Measurements from ENCODE around the gene POFUT2.

The POFUT2 gene

DNA sequence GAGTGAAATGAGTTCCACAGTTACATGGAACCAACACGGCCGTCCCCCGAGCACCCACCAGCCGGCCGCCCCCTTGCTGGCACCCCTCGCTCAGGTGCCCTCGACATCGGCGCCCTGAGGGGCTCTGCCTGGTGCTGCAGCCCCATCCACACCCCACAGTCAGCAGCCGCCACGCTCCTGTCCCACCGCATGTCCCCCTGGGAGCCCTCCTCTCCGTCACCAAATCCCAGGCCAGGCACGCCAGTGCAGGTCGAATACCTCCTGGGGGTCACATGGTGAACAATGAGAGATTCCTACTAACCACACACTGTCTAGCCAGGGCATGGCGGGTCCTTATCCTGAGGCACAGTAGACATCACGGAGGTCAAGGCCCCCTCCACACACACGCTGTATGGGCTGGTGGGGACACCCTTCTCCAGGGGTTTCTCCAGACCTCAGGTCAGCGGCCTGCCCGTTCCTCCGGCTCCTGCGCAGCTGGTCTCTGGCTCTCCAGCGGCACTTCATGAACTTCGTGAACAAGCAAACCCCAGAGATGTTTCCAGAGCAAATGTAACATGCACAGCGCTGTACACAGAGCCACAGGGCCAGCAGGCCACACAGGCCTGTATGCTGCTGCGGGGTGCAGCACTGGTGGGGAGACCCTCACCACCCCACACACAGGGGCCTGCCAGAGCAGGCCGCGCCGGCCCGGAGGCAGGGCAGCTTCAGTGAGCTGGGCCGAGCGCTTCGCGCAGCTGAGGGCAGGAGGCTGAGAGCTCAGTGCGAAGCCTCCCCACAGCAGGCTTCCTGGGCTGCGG is 21.8 kb downstream of the POFUT2 start:
- TF ChIP-seq, protein P1, sequence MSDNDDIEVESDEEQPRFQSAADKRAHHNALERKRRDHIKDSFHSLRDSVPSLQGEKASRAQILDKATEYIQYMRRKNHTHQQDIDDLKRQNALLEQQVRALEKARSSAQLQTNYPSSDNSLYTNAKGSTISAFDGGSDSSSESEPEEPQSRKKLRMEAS (IDR thresholded peaks at IDR 0.05): no peak
- no peak for TF ChIP-seq RAD21 (IDR thresholded peaks at IDR 0.05; ENCODE audit: low read depth)
- TF ChIP-seq ZBTB7A (IDR thresholded peaks at IDR 0.05; ENCODE audit: low read depth): no peak
- no peak for TF ChIP-seq CEBPB (IDR thresholded peaks at IDR 0.05)
- TF ChIP-seq, protein P2, sequence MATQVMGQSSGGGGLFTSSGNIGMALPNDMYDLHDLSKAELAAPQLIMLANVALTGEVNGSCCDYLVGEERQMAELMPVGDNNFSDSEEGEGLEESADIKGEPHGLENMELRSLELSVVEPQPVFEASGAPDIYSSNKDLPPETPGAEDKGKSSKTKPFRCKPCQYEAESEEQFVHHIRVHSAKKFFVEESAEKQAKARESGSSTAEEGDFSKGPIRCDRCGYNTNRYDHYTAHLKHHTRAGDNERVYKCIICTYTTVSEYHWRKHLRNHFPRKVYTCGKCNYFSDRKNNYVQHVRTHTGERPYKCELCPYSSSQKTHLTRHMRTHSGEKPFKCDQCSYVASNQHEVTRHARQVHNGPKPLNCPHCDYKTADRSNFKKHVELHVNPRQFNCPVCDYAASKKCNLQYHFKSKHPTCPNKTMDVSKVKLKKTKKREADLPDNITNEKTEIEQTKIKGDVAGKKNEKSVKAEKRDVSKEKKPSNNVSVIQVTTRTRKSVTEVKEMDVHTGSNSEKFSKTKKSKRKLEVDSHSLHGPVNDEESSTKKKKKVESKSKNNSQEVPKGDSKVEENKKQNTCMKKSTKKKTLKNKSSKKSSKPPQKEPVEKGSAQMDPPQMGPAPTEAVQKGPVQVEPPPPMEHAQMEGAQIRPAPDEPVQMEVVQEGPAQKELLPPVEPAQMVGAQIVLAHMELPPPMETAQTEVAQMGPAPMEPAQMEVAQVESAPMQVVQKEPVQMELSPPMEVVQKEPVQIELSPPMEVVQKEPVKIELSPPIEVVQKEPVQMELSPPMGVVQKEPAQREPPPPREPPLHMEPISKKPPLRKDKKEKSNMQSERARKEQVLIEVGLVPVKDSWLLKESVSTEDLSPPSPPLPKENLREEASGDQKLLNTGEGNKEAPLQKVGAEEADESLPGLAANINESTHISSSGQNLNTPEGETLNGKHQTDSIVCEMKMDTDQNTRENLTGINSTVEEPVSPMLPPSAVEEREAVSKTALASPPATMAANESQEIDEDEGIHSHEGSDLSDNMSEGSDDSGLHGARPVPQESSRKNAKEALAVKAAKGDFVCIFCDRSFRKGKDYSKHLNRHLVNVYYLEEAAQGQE (IDR thresholded peaks at IDR 0.05; ENCODE audit: low read depth): no peak
- no peak for TF ChIP-seq NFIC (IDR thresholded peaks at IDR 0.05)
- TF ChIP-seq CREB1 (IDR thresholded peaks at IDR 0.05; ENCODE audit: low read depth): no peak
- no peak for TF ChIP-seq EP300 (IDR thresholded peaks at IDR 0.05; ENCODE audit: borderline replicate concordance)
- TF ChIP-seq, protein P3, sequence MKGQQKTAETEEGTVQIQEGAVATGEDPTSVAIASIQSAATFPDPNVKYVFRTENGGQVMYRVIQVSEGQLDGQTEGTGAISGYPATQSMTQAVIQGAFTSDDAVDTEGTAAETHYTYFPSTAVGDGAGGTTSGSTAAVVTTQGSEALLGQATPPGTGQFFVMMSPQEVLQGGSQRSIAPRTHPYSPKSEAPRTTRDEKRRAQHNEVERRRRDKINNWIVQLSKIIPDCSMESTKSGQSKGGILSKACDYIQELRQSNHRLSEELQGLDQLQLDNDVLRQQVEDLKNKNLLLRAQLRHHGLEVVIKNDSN (IDR thresholded peaks at IDR 0.05): no peak
- no peak for TF ChIP-seq FOXM1 (IDR thresholded peaks at IDR 0.05; ENCODE audit: borderline replicate concordance, low read depth)
- no peak for TF ChIP-seq TEAD4 (IDR thresholded peaks at IDR 0.05)
- TF ChIP-seq EGR1 (IDR thresholded peaks at IDR 0.05): no peak
- no peak for TF ChIP-seq TAF1 (IDR thresholded peaks at IDR 0.05; ENCODE audit: low read depth)
- no peak for TF ChIP-seq YY1 (IDR thresholded peaks at IDR 0.05; ENCODE audit: low read depth)
- TF ChIP-seq TCF12 (IDR thresholded peaks at IDR 0.05; ENCODE audit: low read depth): no peak

DNA sequence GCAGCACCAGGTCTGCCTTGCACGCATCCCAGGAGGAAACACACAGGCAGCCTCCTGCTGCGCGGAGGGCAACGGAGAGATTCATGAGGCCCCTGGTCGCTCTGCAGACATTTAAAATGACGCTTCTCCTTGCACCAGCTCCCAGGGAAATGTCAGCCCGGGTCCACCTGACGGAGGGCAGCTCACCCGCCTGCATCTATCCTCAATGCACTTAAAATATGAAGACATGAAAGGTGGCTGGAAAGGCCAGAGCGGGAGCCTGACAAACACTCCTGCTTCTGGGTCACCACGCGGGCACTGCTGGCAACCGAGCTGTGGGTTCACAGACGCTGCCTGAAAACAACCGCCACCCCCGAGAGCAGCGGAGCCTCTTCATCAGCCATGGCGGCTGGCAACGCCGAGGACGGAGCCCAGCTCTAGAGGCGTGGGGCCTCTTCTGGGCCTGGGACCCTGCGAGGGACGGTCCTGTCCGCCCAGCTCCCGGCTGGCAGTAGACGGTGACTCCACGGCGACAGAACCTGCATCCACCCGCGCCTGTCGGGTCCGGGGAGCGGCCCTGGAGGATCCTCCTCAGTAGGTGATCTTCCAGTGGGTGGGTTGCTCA is 22.7 kb downstream of the POFUT2 start:
- TF ChIP-seq, protein P3 (IDR thresholded peaks at IDR 0.05): no peak
- no peak for TF ChIP-seq NFIC (IDR thresholded peaks at IDR 0.05)
- no peak for TF ChIP-seq ZBTB7A (IDR thresholded peaks at IDR 0.05; ENCODE audit: low read depth)
- TF ChIP-seq FOXM1 (IDR thresholded peaks at IDR 0.05; ENCODE audit: borderline replicate concordance, low read depth): no peak
- no peak for TF ChIP-seq YY1 (IDR thresholded peaks at IDR 0.05; ENCODE audit: low read depth)
- TF ChIP-seq TAF1 (IDR thresholded peaks at IDR 0.05; ENCODE audit: low read depth): no peak
- TF ChIP-seq TCF12 (IDR thresholded peaks at IDR 0.05; ENCODE audit: low read depth): no peak
- no peak for TF ChIP-seq EP300 (IDR thresholded peaks at IDR 0.05; ENCODE audit: borderline replicate concordance)
- no peak for TF ChIP-seq CREB1 (IDR thresholded peaks at IDR 0.05; ENCODE audit: low read depth)
- TF ChIP-seq, protein P2 (IDR thresholded peaks at IDR 0.05; ENCODE audit: low read depth): no peak
- no peak for TF ChIP-seq TEAD4 (IDR thresholded peaks at IDR 0.05)
- TF ChIP-seq EGR1 (IDR thresholded peaks at IDR 0.05): no peak
- TF ChIP-seq, protein P1 (IDR thresholded peaks at IDR 0.05): no peak
- no peak for TF ChIP-seq CEBPB (IDR thresholded peaks at IDR 0.05)
- TF ChIP-seq RAD21 (IDR thresholded peaks at IDR 0.05; ENCODE audit: low read depth): no peak

DNA sequence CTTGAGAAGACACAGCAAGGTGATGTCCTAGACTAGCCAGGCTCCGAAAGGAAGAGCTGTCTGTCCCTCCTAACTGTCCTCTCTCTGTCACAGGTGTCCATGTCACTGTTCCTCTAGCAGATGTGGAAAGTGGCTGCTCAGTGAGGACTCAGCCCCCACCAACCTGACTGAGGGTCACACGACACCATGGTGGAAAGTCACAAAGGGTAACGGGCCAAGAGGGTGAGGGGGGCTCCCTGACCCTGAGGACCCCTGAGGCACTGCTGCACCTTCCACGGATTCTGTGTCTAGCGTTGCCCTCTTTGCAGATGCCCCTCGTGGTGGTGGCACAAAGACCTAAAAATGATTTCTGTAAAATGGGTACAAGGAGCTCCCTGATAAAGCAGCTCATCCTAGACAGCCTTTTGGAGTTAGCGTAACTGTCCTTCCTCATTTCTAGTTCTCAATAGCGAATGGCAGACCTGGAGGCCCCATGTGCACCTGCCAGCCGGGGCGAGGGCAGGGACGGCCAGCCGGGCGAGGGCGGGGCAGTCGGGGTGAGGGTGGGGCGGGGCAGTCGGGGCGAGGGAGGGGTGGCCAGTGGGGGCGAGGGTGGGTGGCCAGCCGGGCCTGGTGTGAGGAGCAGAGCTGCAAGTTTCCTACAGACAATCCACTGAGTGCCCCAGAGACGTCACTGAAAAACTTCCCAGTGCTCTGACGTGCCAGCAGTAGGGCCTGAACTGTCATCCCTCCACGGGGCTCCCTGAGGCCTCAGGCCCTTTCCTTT is 23.4 kb downstream of the POFUT2 start:
- TF ChIP-seq FOXM1 (IDR thresholded peaks at IDR 0.05; ENCODE audit: borderline replicate concordance, low read depth) (no peak), TCF12 (IDR thresholded peaks at IDR 0.05; ENCODE audit: low read depth) (no peak), CREB1 (IDR thresholded peaks at IDR 0.05; ENCODE audit: low read depth) (no peak), NFIC (IDR thresholded peaks at IDR 0.05) (no peak), CEBPB (IDR thresholded peaks at IDR 0.05) (no peak), EGR1 (IDR thresholded peaks at IDR 0.05) (no peak), TEAD4 (IDR thresholded peaks at IDR 0.05) (no peak), YY1 (IDR thresholded peaks at IDR 0.05; ENCODE audit: low read depth) (no peak), RAD21 (IDR thresholded peaks at IDR 0.05; ENCODE audit: low read depth) (no peak), ZBTB7A (IDR thresholded peaks at IDR 0.05; ENCODE audit: low read depth) (no peak), EP300 (IDR thresholded peaks at IDR 0.05; ENCODE audit: borderline replicate concordance) (no peak), TAF1 (IDR thresholded peaks at IDR 0.05; ENCODE audit: low read depth) (no peak)
- TF ChIP-seq, protein P1 (IDR thresholded peaks at IDR 0.05): no peak
- TF ChIP-seq, protein P3 (IDR thresholded peaks at IDR 0.05): no peak
- TF ChIP-seq, protein P2 (IDR thresholded peaks at IDR 0.05; ENCODE audit: low read depth): no peak

Data from Ishikawa (cell line).